Motor neuron (in vitro differentiated cells): ENCODE measurements around the gene CYP4F22. TPM values are rescaled to one million over a fixed set of nuclear protein-coding genes. Genes with fewer than 3 reads are reported as not detected.

ENCODE experiments used
- total RNA-seq, 8 experiments: library from RNA; unstranded; fragments of 300-600 nt; gene quantifications; 2 replicates each; pipeline versions ENCODE4 v1.2.3 to v1.2.4, GENCODE V29; 2022

CYP4F22 gene
- total RNA-seq, 8 experiments from 2014 or later, result 0.09 to 0.71 (median 0.11) TPM; not detected in 4

Other genes with a start within 250 kb of the CYP4F22 start
- gene BRD4, start 176.0 kb upstream of the CYP4F22 start, total RNA-seq, result 10 to 100 TPM; 10.5 to 70.6 (median 23.0) TPM
- 10 to 100 TPM in 7 of 8 experiments, 1 to 10 TPM in 1; 9.3 to 27.0 (median 16.4) TPM for gene AKAP8, start 128.7 kb upstream of the CYP4F22 start, total RNA-seq
- 100 to 1,000 TPM in 5 of 8 experiments, 10 to 100 TPM in 3; 71.1 to 147 (median 108) TPM for gene AKAP8L, start 89.5 kb upstream of the CYP4F22 start, total RNA-seq
- gene WIZ, start 58.6 kb upstream of the CYP4F22 start, total RNA-seq, result 10 to 100 TPM; 10.6 to 34.4 (median 27.0) TPM
- gene RASAL3, start 44.0 kb upstream of the CYP4F22 start, total RNA-seq, result 1 to 10 TPM in 1 of 8 experiments, under 1 TPM in 5, not detected in 2; 0.16 to 1.6 (median 0.48) TPM
- under 1 TPM in 4 of 8 experiments, not detected in 4; 0.17 to 0.59 (median 0.32) TPM for gene PGLYRP2, start 29.0 kb upstream of the CYP4F22 start, total RNA-seq
- 1 to 10 TPM in 1 of 8 experiments, under 1 TPM in 4, not detected in 3; 0.29 to 1.1 (median 0.81) TPM for gene CYP4F8, start 106.7 kb downstream of the CYP4F22 start, total RNA-seq
- gene CYP4F3, start 132.4 kb downstream of the CYP4F22 start, total RNA-seq, result under 1 TPM in 2 of 8 experiments, not detected in 6; 0.05 to 1.00 TPM
- gene CYP4F12, start 164.6 kb downstream of the CYP4F22 start, total RNA-seq, result 1 to 10 TPM in 1 of 8 experiments, under 1 TPM in 2, not detected in 5; 0.31 to 1.8 (median 0.81) TPM
- under 1 TPM in 1 of 8 experiments, not detected in 7; 0.52 TPM for gene OR10H2, start 219.5 kb downstream of the CYP4F22 start, total RNA-seq
- gene OR10H3, start 229.5 kb downstream of the CYP4F22 start, total RNA-seq, result under 1 TPM in 4 of 8 experiments, not detected in 4; 0.23 to 0.49 (median 0.36) TPM